Mammary epithelial cell (primary cell): ENCODE data around the gene DACH2.
A peak's percentile ranks its signal among the peaks of the same experiment; 100 is the strongest.

ENCODE experiments used
- EZH2 ChIP-seq: IDR thresholded peaks from 2 replicates; pipeline ENCODE4 v1.6.1; 2012; ENCODE audit warnings: low read length, inconsistent platforms, borderline replicate concordance
- TF ChIP-seq, protein P1 (sequence below), 2 donors: IDR thresholded peaks in 1 of 2; conservative IDR thresholded peaks in 1 of 2; 2 replicates each; pipeline ENCODE4 v1.5.1; 2011 to 2012; ENCODE audit warnings: inconsistent platforms in 2 of 2, low read length in 2 of 2, mild to moderate bottlenecking in 2 of 2, control low read depth in 1 of 2, low read depth in 1 of 2; ENCODE audit not compliant: insufficient read depth in 1 of 2; ENCODE audit errors: extremely low read depth in 1 of 2

DNA sequence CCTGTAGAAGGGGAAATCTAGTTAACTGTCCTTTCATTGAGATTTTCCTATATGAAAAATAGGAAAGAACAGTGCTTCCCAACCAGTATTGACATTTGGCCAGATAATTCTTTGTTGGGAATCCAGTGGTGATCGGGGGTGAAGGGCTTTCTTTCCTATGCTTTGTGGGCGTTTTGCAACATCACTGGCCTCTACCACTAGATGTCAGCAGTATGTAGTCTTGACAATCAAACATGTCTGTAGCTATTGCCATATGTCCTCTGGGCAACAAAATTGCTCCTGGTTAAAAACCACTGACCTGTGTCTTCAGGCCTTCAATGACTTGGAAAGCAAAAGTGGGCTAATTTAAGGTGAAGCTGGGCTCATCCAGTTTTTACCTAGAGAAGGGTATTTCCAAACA is 658.5 kb downstream of the DACH2 start:
- TF ChIP-seq, protein P1, sequence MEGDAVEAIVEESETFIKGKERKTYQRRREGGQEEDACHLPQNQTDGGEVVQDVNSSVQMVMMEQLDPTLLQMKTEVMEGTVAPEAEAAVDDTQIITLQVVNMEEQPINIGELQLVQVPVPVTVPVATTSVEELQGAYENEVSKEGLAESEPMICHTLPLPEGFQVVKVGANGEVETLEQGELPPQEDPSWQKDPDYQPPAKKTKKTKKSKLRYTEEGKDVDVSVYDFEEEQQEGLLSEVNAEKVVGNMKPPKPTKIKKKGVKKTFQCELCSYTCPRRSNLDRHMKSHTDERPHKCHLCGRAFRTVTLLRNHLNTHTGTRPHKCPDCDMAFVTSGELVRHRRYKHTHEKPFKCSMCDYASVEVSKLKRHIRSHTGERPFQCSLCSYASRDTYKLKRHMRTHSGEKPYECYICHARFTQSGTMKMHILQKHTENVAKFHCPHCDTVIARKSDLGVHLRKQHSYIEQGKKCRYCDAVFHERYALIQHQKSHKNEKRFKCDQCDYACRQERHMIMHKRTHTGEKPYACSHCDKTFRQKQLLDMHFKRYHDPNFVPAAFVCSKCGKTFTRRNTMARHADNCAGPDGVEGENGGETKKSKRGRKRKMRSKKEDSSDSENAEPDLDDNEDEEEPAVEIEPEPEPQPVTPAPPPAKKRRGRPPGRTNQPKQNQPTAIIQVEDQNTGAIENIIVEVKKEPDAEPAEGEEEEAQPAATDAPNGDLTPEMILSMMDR (conservative IDR thresholded peaks at IDR 0.05 in 1 of 2, IDR thresholded peaks at IDR 0.05 in 1 of 2; ENCODE audit: extremely low read depth in 1 of 2, insufficient read depth in 1 of 2, low read depth in 1 of 2, low read length in 2 of 2) = peak; percentile 37 to 61
- TF ChIP-seq EZH2 = no peak
